K562 (cell line): ENCODE results near the gene EPB41L4B. TPM values are rescaled to one million over a fixed set of nuclear protein-coding genes. Genes with fewer than 3 reads are reported as not detected.

ENCODE experiments used
- ATAC-seq: fragments of 200-7000 bp; cut with Tn5 transposase; 3 replicates; pipeline ENCODE4 v1.9.1; 2020; ENCODE audit warnings: moderate library complexity
- BruUV-seq: library from RNA; stranded (reverse); fragments of 400-500 nt; replicated peaks from 2 replicates; lab custom pipeline; 2021; lab: Mats Ljungman, UMichigan
- CTCF ChIA-PET: fragments of 300-600 bp; formaldehyde crosslinking; extraction: SDS; loops from one replicate; lab custom pipeline; 2021; ENCODE audit warnings: low intra/inter-chr PET ratio; lab: Yijun Ruan, JAX
- POLR2A ChIA-PET: fragments of 300-600, 350-650 bp; sonication (Branson Sonifier 250); formaldehyde crosslinking; extraction: SDS; loops from one replicate; lab custom pipeline; 2021; ENCODE audit warnings: antibody characterized with exemption, inconsistent platforms; lab: Yijun Ruan, JAX
- DNase-seq, 4 experiments: peaks; one replicate each; pipeline versions ENCODE4 v3.0.0 to v3.0.0-alpha.2; 2011 to 2018; ENCODE audit warnings: low spot score in 3 of 4, mixed read lengths in 3 of 4; ENCODE audit errors: extremely low read depth in 1 of 4
- FAIRE-seq: peaks from 2 replicates; lab custom pipeline; 2011; peaks lifted over from hg19 to GRCh38; lab: Jason Lieb, UNC
- H2AFZ ChIP-seq: 2 replicates; pipeline ENCODE4 v1.6.0; 2011; ENCODE audit warnings: low read depth, low read length, control low read depth, inconsistent platforms
- H3K27ac ChIP-seq: fragments of 200-600 bp; 3 replicates; pipeline ENCODE4 v1.8.0; 2011; ENCODE audit warnings: low read depth, mild to moderate bottlenecking, control low read depth, inconsistent platforms, low read length, moderate library complexity, mixed read lengths; ENCODE audit errors: extremely low read depth
- H3K27me3 ChIP-seq, 2 experiments: fragments of 300-600 bp in 1 of 2; 2 replicates in 1 of 2; 3 replicates in 1 of 2; pipeline versions ENCODE4 v1.6.0 to v1.8.0; 2011; ENCODE audit warnings: inconsistent platforms in 2 of 2, low read length in 2 of 2, mild to moderate bottlenecking in 1 of 2, mixed read lengths in 1 of 2, moderate library complexity in 1 of 2; ENCODE audit not compliant: control insufficient read depth in 2 of 2, insufficient read depth in 2 of 2
- H3K36me3 ChIP-seq: fragments of 300-600 bp; 3 replicates; pipeline ENCODE4 v1.8.0; 2011; ENCODE audit warnings: mild to moderate bottlenecking, low read length, inconsistent platforms; ENCODE audit not compliant: control insufficient read depth, insufficient read depth
- H3K4me1 ChIP-seq, 2 experiments: fragments of 200-600 bp in 1 of 2; replicated peaks in 1 of 2; 2 replicates in 1 of 2; 3 replicates in 1 of 2; pipeline versions ENCODE4 v1.5.1 to v1.8.0; 2011; ENCODE audit warnings: inconsistent platforms in 2 of 2, low read length in 2 of 2, mild to moderate bottlenecking in 1 of 2, mixed read lengths in 1 of 2, moderate library complexity in 1 of 2; ENCODE audit not compliant: control insufficient read depth in 2 of 2, insufficient read depth in 2 of 2
- H3K4me2 ChIP-seq: 2 replicates; pipeline ENCODE4 v1.6.1; 2011; ENCODE audit warnings: low read length, control low read depth, inconsistent platforms, mixed read lengths; ENCODE audit not compliant: insufficient read depth
- H3K4me3 ChIP-seq: fragments of 200-600 bp; sonication (generic), shearing (Covaris generic); 2 replicates; pipeline ENCODE4 v1.5.1; 2016; ENCODE audit warnings: control low read depth, inconsistent platforms
- H3K79me2 ChIP-seq: fragments of 200-600 bp; 3 replicates; pipeline ENCODE4 v1.8.0; 2011; ENCODE audit warnings: low read length, inconsistent platforms; ENCODE audit not compliant: control insufficient read depth, insufficient read depth
- H3K9ac ChIP-seq, 2 experiments: 2 replicates each; pipeline versions ENCODE4 v1.6.0 to v1.6.1; 2011; ENCODE audit warnings: low read depth in 2 of 2, low read length in 2 of 2, control low read depth in 1 of 2, inconsistent platforms in 1 of 2, mild to moderate bottlenecking in 1 of 2, mixed read lengths in 1 of 2; ENCODE audit not compliant: insufficient read depth in 1 of 2
- H3K9me1 ChIP-seq: one replicate; pipeline ENCODE4 v1.6.0; 2011; ENCODE audit warnings: inconsistent platforms, mild to moderate bottlenecking, low read length, moderate library complexity; ENCODE audit not compliant: control insufficient read depth, insufficient read depth
- H3K9me3 ChIP-seq: replicated peaks from 2 replicates; pipeline ENCODE4 v1.5.1; 2011; ENCODE audit warnings: low read depth, low read length, inconsistent platforms; ENCODE audit not compliant: control insufficient read depth, insufficient read depth
- H4K20me1 ChIP-seq: replicated peaks from 2 replicates; pipeline ENCODE4 v1.6.1; 2011; ENCODE audit warnings: low read length, inconsistent platforms, mixed read lengths; ENCODE audit not compliant: control insufficient read depth, insufficient read depth
- MAFG ChIP-seq: fragments of 450-650 bp; conservative IDR thresholded peaks from 2 replicates; pipeline ENCODE4 v1.6.1; 2016; ENCODE audit warnings: missing genetic modification characterization, missing compliant biosample characterization
- NCOA1 ChIP-seq: fragments of 450-650 bp; IDR thresholded peaks from 2 replicates; pipeline ENCODE4 v1.6.1; 2016; ENCODE audit warnings: low read depth
- NFE2L1 ChIP-seq: fragments of 450-650 bp; IDR thresholded peaks from 2 replicates; pipeline ENCODE4 v1.6.1; 2016; ENCODE audit warnings: missing genetic modification characterization, low read depth, mild to moderate bottlenecking, missing compliant biosample characterization, moderate library complexity, borderline replicate concordance
- NR2C2 ChIP-seq, 2 experiments: fragments of 200-800 bp in 1 of 2; sonication (Bioruptor generic) in 1 of 2; sonication (generic) in 1 of 2; formaldehyde crosslinking in 1 of 2; IDR thresholded peaks; 2 replicates each; pipeline versions ENCODE4 v1.6.1 to v1.8.0; 2016 to 2022; ENCODE audit warnings: mild to moderate bottlenecking in 1 of 2, missing compliant biosample characterization in 1 of 2, missing genetic modification characterization in 1 of 2, missing genetic modification reagents in 1 of 2
- TAF9B ChIP-seq: fragments of 450-650 bp; IDR thresholded peaks from 2 replicates; pipeline ENCODE4 v1.6.1; 2018; ENCODE audit warnings: mild to moderate bottlenecking; ENCODE audit not compliant: partially characterized antibody
- U2AF2 ChIP-seq: fragments of 200-400 bp; formaldehyde crosslinking; optimal IDR thresholded peaks from 2 replicates; pipeline ENCODE3; 2017; ENCODE audit warnings: low read depth, mild to moderate bottlenecking, low read length
- WGBS: fragments of 100-300 bp; shearing (Covaris generic); methylation state at CpG from one replicate; pipeline ENCODE4 v1.1.6; 2016; ENCODE audit warnings: low coverage, mixed read lengths; ENCODE audit not compliant: insufficient coverage; ENCODE audit errors: missing lambda C conversion rate; 5-methylcytosine and 5-hydroxymethylcytosine counted together
- in situ Hi-C: fragments of 300-500 bp; cut with MboI; formaldehyde crosslinking; loops from 4 replicates; pipeline ENCODE4 v1.15.0; 2018; ENCODE audit warnings: inconsistent platforms, mixed read lengths
- intact Hi-C: fragments of 100-400 bp; cut with micrococcal nuclease; formaldehyde crosslinking; loops from 2 replicates; pipeline ENCODE4 v1.14.2; 2022
- polyA plus RNA-seq, 8 experiments: library from polyadenylated mRNA; depleted of rRNA in 4 of 8; stranded (reverse) in 5 of 8; unstranded in 3 of 8; fragments of >200 nt; fragmentation: Nextera tagmentation in 2 of 8; fragmentation: Illumina TruSeq in 1 of 8; extraction: Ambion mirVana in 2 of 8; extraction: Trizol in 1 of 8; gene quantifications; 2 replicates each; pipeline versions ENCODE4 v1.2.1 to v1.2.3, GENCODE V29; 2011 to 2014; ENCODE audit warnings: inconsistent platforms in 1 of 8, missing spikeins in 1 of 8
- total RNA-seq, 7 experiments: library from RNA; depleted of rRNA in 6 of 7; stranded (reverse); fragments of >200 nt in 6 of 7; fragmentation: Illumina TruSeq in 2 of 7; extraction: Trizol in 2 of 7; gene quantifications; 2 replicates each; pipeline versions ENCODE4 v1.2.1 to v1.2.3, GENCODE V29; 2011 to 2021; ENCODE audit warnings: low replicate concordance in 1 of 7

Gene EPB41L4B
- total and polyA plus RNA-seq, 9 of the 15 experiments (the other 6 are each of a cell fraction or from before 2014, with no cell fraction given), result 0.09 to 0.38 (median 0.21) TPM

- Histone ChIP-seq H4K20me1 (no peaks in the 10 kb centered on the region), H3K4me1 (no peaks in the 10 kb centered on the region), H3K9ac (no peak overlapping the region), H3K9me3 (no peaks in the 10 kb centered on the region), H2AFZ (no peak overlapping the region), H3K36me3 (no peaks in the 10 kb centered on the region), H3K9me1 (no peaks in the 10 kb centered on the region), H3K79me2 (no peaks in the 10 kb centered on the region), H3K27me3 (peaks cover 9 to 17% of the 10 kb centered on the region in 2 experiments; a peak in 4 of 5 replicates), H3K27ac (no peak overlapping the region), H3K4me3 (no peak overlapping the region), H3K4me2 (no peak overlapping the region)
- DNase-seq (no peak), FAIRE-seq (no peak), ATAC-seq (no peak)
- TF ChIP-seq TAF9B (no peak), MAFG (tag) (no peak), NR2C2 (CRISPR knock-in tag; IDR thresholded peaks at IDR 0.05) (no peak), NR2C2 (tag; IDR thresholded peaks at IDR 0.05) (no peak), U2AF2 (no peak), NCOA1 (no peak), NFE2L1 (tag) (no peak)
- POLR2A ChIA-PET, result no interaction called here
- CTCF ChIA-PET, result interaction anchor here (1.0 kb wide), 1 partner anchor 75 kb away, joined by 3 read pairs; the partner anchor contains the start of gene EPB41L4B
- intact Hi-C loops (loop anchor here (5.0 kb wide), 1 partner anchor 57 kb away; no protein-coding TSS in a partner anchor), in situ Hi-C loops (no loop called here)
- BruUV-seq, result no TSS peak
- WGBS, result 0% methylated on average over 6 of the region's 6 CpGs
These were observed 75.5 kb downstream of the EPB41L4B start for GRCh38 chr9:109245310-109245897.
